ENCODE data around the gene NUP93.

DNA sequence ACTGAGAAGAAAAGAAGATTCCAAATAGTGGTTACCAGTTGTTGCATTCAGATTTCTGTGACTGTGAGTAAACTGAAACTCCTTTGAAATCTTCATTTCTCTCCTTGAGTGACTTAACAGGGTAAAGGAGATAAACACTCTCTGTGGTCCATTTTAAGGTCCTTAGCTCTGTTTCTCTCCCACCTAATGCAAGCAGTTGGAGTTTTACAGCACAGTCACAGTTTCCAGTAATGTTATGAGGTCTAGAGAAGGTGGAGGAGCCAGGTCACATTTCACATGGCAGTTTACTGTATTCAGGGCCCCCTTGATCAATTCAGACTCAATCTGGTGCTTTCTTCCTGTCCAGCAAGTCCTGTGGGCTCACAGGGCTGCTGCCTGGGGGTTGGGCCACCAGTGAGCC, 102.8 kb downstream of the NUP93 start:
- TF ChIP-seq, protein P1, sequence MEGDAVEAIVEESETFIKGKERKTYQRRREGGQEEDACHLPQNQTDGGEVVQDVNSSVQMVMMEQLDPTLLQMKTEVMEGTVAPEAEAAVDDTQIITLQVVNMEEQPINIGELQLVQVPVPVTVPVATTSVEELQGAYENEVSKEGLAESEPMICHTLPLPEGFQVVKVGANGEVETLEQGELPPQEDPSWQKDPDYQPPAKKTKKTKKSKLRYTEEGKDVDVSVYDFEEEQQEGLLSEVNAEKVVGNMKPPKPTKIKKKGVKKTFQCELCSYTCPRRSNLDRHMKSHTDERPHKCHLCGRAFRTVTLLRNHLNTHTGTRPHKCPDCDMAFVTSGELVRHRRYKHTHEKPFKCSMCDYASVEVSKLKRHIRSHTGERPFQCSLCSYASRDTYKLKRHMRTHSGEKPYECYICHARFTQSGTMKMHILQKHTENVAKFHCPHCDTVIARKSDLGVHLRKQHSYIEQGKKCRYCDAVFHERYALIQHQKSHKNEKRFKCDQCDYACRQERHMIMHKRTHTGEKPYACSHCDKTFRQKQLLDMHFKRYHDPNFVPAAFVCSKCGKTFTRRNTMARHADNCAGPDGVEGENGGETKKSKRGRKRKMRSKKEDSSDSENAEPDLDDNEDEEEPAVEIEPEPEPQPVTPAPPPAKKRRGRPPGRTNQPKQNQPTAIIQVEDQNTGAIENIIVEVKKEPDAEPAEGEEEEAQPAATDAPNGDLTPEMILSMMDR (IDR thresholded peaks at IDR 0.05), result no peak
- TF ChIP-seq POLR2A (IDR thresholded peaks at IDR 0.05), result no peak
